Panc1 (cell line): ENCODE measurements around the gene PIK3R1.

Source experiments
- CTCF ChIP-seq: fragments of 450-650 bp; IDR thresholded peaks from 2 replicates; pipeline ENCODE4 v1.5.1; 2017; ENCODE audit warnings: mild to moderate bottlenecking
- REST ChIP-seq, 2 experiments: IDR thresholded peaks; 2 replicates each; pipeline ENCODE4 v1.6.1; 2011 to 2012; ENCODE audit warnings: low read depth in 2 of 2, control low read depth in 1 of 2, low read length in 1 of 2, mild to moderate bottlenecking in 1 of 2, moderate library complexity in 1 of 2; ENCODE audit not compliant: insufficient read depth in 1 of 2
- SIN3A ChIP-seq: IDR thresholded peaks from 2 replicates; pipeline ENCODE4 v1.6.1; 2012; ENCODE audit warnings: low read depth, mild to moderate bottlenecking, low read length, moderate library complexity, borderline replicate concordance; ENCODE audit not compliant: insufficient read depth

- TF ChIP-seq REST (IDR thresholded peaks at IDR 0.05; ENCODE audit: insufficient read depth in 1 of 2, low read depth in 2 of 2, low read length in 1 of 2), result no peak
- TF ChIP-seq SIN3A, result no peak
- no peak for TF ChIP-seq CTCF
Observed at GRCh38 chr5:68304421-68305052, 89.0 kb downstream of the PIK3R1 start.
